Endothelial cell of umbilical vein (primary cell): Measurements from ENCODE around the gene PXN. TPM values are rescaled to one million over a fixed set of nuclear protein-coding genes. Genes with fewer than 3 reads are reported as not detected.

Experiments used
- BruUV-seq: library from RNA; stranded (reverse); fragments of 400-500 nt; replicated peaks from 2 replicates; lab custom pipeline; 2021; lab: Mats Ljungman, UMichigan
- CTCF ChIA-PET: fragments of 300-600, 350-600 bp; sonication (Branson Sonifier 250); formaldehyde crosslinking; loops from one replicate; lab custom pipeline; 2021; ENCODE audit warnings: antibody characterized with exemption, inconsistent platforms; lab: Charles Lee
- POLR2A ChIA-PET: fragments of 300-600, 350-600 bp; sonication (Branson Sonifier 250); formaldehyde crosslinking; loops from one replicate; lab custom pipeline; 2021; ENCODE audit warnings: antibody characterized with exemption, inconsistent platforms; lab: Charles Lee
- DNase-seq: peaks from one replicate; pipeline ENCODE4 v3.0.0-alpha.2; 2011; ENCODE audit warnings: low read depth, low spot score
- FAIRE-seq: peaks from 2 replicates; lab custom pipeline; 2011; peaks lifted over from hg19 to GRCh38; lab: Jason Lieb, UNC
- H2AFZ ChIP-seq: 2 replicates; pipeline ENCODE4 v1.6.0; 2012; ENCODE audit warnings: low read depth, low read length, control low read depth, inconsistent platforms
- H3K27ac ChIP-seq: 2 replicates; pipeline ENCODE4 v1.5.1; 2011; ENCODE audit warnings: low read depth, mild to moderate bottlenecking, control low read depth, low read length, moderate library complexity; ENCODE audit not compliant: insufficient read depth
- H3K27me3 ChIP-seq, 2 experiments: 2 replicates each; pipeline versions ENCODE4 v1.6.0 to v1.6.1; 2011; ENCODE audit warnings: low read length in 2 of 2, mixed read lengths in 1 of 2; ENCODE audit not compliant: control insufficient read depth in 2 of 2, insufficient read depth in 2 of 2
- H3K36me3 ChIP-seq, 2 experiments: 2 replicates in 1 of 2; 3 replicates in 1 of 2; pipeline ENCODE4 v1.5.1; 2011; ENCODE audit warnings: low read length in 2 of 2, mild to moderate bottlenecking in 1 of 2, moderate library complexity in 1 of 2; ENCODE audit not compliant: control insufficient read depth in 2 of 2, insufficient read depth in 2 of 2; ENCODE audit errors: extremely low read depth in 1 of 2
- H3K4me1 ChIP-seq: 3 replicates; pipeline ENCODE4 v1.5.1; 2011; ENCODE audit warnings: mild to moderate bottlenecking, low read length; ENCODE audit not compliant: control insufficient read depth, insufficient read depth; ENCODE audit errors: extremely low read depth
- H3K4me2 ChIP-seq: 2 replicates; pipeline ENCODE4 v1.6.1; 2011; ENCODE audit warnings: low read length, control low read depth, mixed read lengths; ENCODE audit not compliant: insufficient read depth
- H3K4me3 ChIP-seq, 3 experiments: fragments of 200-600 bp in 1 of 3; sonication (generic), shearing (Covaris generic) in 1 of 3; replicated peaks in 1 of 3; 2 replicates each; pipeline ENCODE4 v1.5.1; 2011 to 2016; ENCODE audit warnings: control low read depth in 3 of 3, low read length in 3 of 3, mild to moderate bottlenecking in 2 of 3, inconsistent platforms in 1 of 3, low read depth in 1 of 3, moderate library complexity in 1 of 3; ENCODE audit not compliant: insufficient read depth in 1 of 3
- H3K79me2 ChIP-seq: 2 replicates; pipeline ENCODE4 v1.6.0; 2012; ENCODE audit warnings: low read length, inconsistent platforms; ENCODE audit not compliant: control insufficient read depth, insufficient read depth
- H3K9ac ChIP-seq: replicated peaks from 2 replicates; pipeline ENCODE3; 2011; ENCODE audit warnings: low read length, control low read depth; ENCODE audit not compliant: insufficient read depth; ENCODE audit errors: extremely low read depth
- H3K9me1 ChIP-seq: replicated peaks from 3 replicates; pipeline ENCODE4 v1.6.0; 2011; ENCODE audit warnings: mild to moderate bottlenecking, low read length; ENCODE audit not compliant: control insufficient read depth, insufficient read depth; ENCODE audit errors: extremely low read depth
- H3K9me3 ChIP-seq: replicated peaks from 2 replicates; pipeline ENCODE4 v1.5.1; 2012; ENCODE audit warnings: low read length, inconsistent platforms; ENCODE audit not compliant: control insufficient read depth, insufficient read depth
- H4K20me1 ChIP-seq: replicated peaks from 2 replicates; pipeline ENCODE3; 2011; ENCODE audit warnings: mild to moderate bottlenecking, low read length; ENCODE audit not compliant: control insufficient read depth, insufficient read depth; ENCODE audit errors: extremely low read depth
- CTCF ChIP-seq, 2 donors: IDR thresholded peaks; 1 replicate in 1 of 2; 2 replicates in 1 of 2; pipeline ENCODE4 v1.5.1; 2011; ENCODE audit warnings: low read length in 2 of 2, mild to moderate bottlenecking in 2 of 2, moderate library complexity in 2 of 2, control low read depth in 1 of 2, inconsistent platforms in 1 of 2, low read depth in 1 of 2; ENCODE audit not compliant: insufficient read depth in 1 of 2; ENCODE audit errors: extremely low read depth in 1 of 2
- EZH2 ChIP-seq: IDR thresholded peaks from 2 replicates; pipeline ENCODE4 v1.6.1; 2012; ENCODE audit warnings: borderline replicate concordance, low read depth, mild to moderate bottlenecking, moderate library complexity, low read length, inconsistent platforms; ENCODE audit not compliant: severe bottlenecking
- FOS ChIP-seq: IDR thresholded peaks from 2 replicates; pipeline ENCODE4 v1.6.1; 2011; ENCODE audit warnings: mild to moderate bottlenecking, low read length, moderate library complexity, borderline replicate concordance; ENCODE audit not compliant: insufficient read depth
- GATA2 ChIP-seq: IDR thresholded peaks from 2 replicates; pipeline ENCODE4 v1.7.0; 2011; ENCODE audit warnings: low read depth, mild to moderate bottlenecking, moderate library complexity, mixed read lengths, low read length; ENCODE audit not compliant: insufficient read length, insufficient read depth
- JUN ChIP-seq: IDR thresholded peaks from 2 replicates; pipeline ENCODE4 v1.6.1; 2011; ENCODE audit warnings: borderline replicate concordance, low read depth; ENCODE audit not compliant: insufficient read length, insufficient read depth
- MYC ChIP-seq: IDR thresholded peaks from one replicate; pipeline ENCODE4 v1.6.1; 2011; ENCODE audit warnings: mild to moderate bottlenecking, low read depth, low read length
- POLR2A ChIP-seq: IDR thresholded peaks from 2 replicates; pipeline ENCODE4 v1.6.1; 2012; ENCODE audit warnings: low read depth, mild to moderate bottlenecking, control low read depth, low read length
- POLR2AphosphoS5 ChIP-seq: IDR thresholded peaks from 2 replicates; pipeline ENCODE4 v1.6.1; 2012; ENCODE audit warnings: low read depth, mild to moderate bottlenecking, control low read depth, low read length, moderate library complexity; ENCODE audit not compliant: insufficient read depth
- dilution Hi-C: fragments of 300-500 bp; cut with MboI; formaldehyde crosslinking; loops from one replicate; pipeline ENCODE4 v1.15.0; 2019; ENCODE audit warnings: low sequenced_read_pairs; ENCODE audit not compliant: extremely low pct_ligation_motif_present
- intact Hi-C: fragments of 100-400 bp; cut with micrococcal nuclease; formaldehyde crosslinking; loops from one replicate; pipeline ENCODE4 v1.10.0; 2022
- polyA plus RNA-seq, 4 experiments: library from polyadenylated mRNA; depleted of rRNA in 3 of 4; stranded (reverse) in 3 of 4; unstranded in 1 of 4; fragments of >200 nt; gene quantifications; 2 replicates each; pipeline versions ENCODE4 v1.2.1 to v1.2.3, GENCODE V29; 2011 to 2012; ENCODE audit warnings: missing spikeins in 1 of 4
- total RNA-seq: library from RNA; stranded (reverse); gene quantifications from 2 replicates; pipeline ENCODE4 v1.2.3, GENCODE V29; 2021
- TF ChIP-seq, protein P1 (sequence below): IDR thresholded peaks from 2 replicates; pipeline ENCODE4 v1.6.1; 2011; ENCODE audit not compliant: insufficient read depth, insufficient read length

The PXN gene
- total and polyA plus RNA-seq, 2 donors (not counting 3 experiments of a cell fraction or from before 2014, with no cell fraction given): 132 to 258 TPM

DNA sequence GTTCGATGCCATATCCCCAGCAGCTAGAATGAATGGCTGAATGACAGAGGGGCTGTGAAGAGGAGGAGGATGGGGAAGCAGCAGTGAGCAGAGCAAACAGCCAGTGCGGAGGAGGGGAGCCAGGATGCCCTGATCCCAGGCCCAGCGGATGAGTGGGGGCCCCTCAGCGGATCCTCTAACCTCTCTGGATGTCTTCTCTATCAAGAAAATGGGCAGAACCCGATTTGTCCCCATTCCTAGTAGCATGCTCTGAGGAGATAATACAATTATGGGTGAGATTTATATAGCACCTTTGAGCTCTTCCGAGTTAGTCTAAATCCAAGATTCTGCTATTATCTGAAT lies 34.6 kb downstream of the PXN start:
- DNase-seq (no peak), FAIRE-seq (no peak)
- TSS peak; percentile 93 for BruUV-seq
- Histone ChIP-seq H3K4me2 (peak overlapping the region; percentile 69), H3K9me3 (no peaks in the 10 kb centered on the region), H3K36me3 (peaks cover 0 to 11% of the 10 kb centered on the region in 2 experiments), H3K27me3 (no peaks in the 10 kb centered on the region), H3K4me1 (peaks cover 87% of the 10 kb centered on the region), H3K79me2 (peaks cover 83% of the 10 kb centered on the region), H2AFZ (no peak overlapping the region), H3K9me1 (no peaks in the 10 kb centered on the region), H4K20me1 (no peaks in the 10 kb centered on the region), H3K27ac (peak overlapping the region; percentile 100), H3K9ac (peak overlapping the region; percentile 96), H3K4me3 (peak overlapping the region in 1 of 3 experiments; percentile 30)
- TF ChIP-seq POLR2AphosphoS5 (no peak), MYC (no peak), CTCF (IDR thresholded peaks at IDR 0.05; ENCODE audit: extremely low read depth in 1 of 2, insufficient read depth in 1 of 2, low read depth in 1 of 2, low read length in 2 of 2) (no peak), JUN (no peak), POLR2A (no peak), GATA2 (no peak), FOS (no peak), EZH2 (no peak)
- TF ChIP-seq, protein P1, sequence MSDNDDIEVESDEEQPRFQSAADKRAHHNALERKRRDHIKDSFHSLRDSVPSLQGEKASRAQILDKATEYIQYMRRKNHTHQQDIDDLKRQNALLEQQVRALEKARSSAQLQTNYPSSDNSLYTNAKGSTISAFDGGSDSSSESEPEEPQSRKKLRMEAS: no peak
- intact Hi-C loops (loop anchor here (1.0 kb wide), 2 partner anchors 11 to 26 kb away; no protein-coding TSS in a partner anchor), dilution Hi-C loops (no loop called here)
- CTCF ChIA-PET: interaction anchor here (0.6 to 10.7 kb wide), 5 partner anchors 23 to 220 kb away, joined by 3 to 1402 read pairs (median 15); partner anchors contain the start of genes PXN, RNU4-1, RNU4-2 and RPLP0
- POLR2A ChIA-PET: interaction anchor here (0.7 to 8.6 kb wide), 10 partner anchors 7 to 82 kb away, joined by 3 to 211 read pairs (median 24); partner anchors contain the start of genes PXN, RNU4-1, RNU4-2 and RPLP0
